Cardiac septum (tissue), 1 donor: ENCODE results near the gene TNRC6C. TPM values are rescaled to one million over a fixed set of nuclear protein-coding genes. Genes with fewer than 3 reads are reported as not detected.
"Not testable (repeated sequence)": the region's sequence is repeated elsewhere in the genome, so short reads cannot be mapped to it uniquely, and the experiment has no call there.

Experiments used
- DNase-seq: peaks from one replicate; pipeline ENCODE4 v3.0.0-alpha.2; 2020; ENCODE audit warnings: low spot score
- intact Hi-C: fragments of 100-400 bp; cut with DNase I; formaldehyde crosslinking; loops from one replicate; pipeline ENCODE4 v1.14.0; 2022
- total RNA-seq: library from RNA; stranded (reverse); fragmentation: NEBNext Ultra II Directional; extraction: Animal tissue kit (Norgen Biotek cat#: 25700); gene quantifications from one replicate; pipeline ENCODE4 v1.2.1, GENCODE V29; 2021
- donor health status: DM: no; HTN: no; CAD: no.

Gene TNRC6C
- total RNA-seq, 1 donor from 2014 or later, result 17.8 TPM

GRCh38 chr17:78138204-78139060, 179.9 kb downstream of the TNRC6C start:
- intact Hi-C loops, result no loop called here
- DNase-seq, result no peak

- not testable (repeated sequence) for DNase-seq
- intact Hi-C loops, result loop anchor here (5.0 kb wide), 1 partner anchor 37 kb away; no protein-coding TSS in a partner anchor
Observed at GRCh38 chr17:78139861-78140168, 181.3 kb downstream of the TNRC6C start.

- intact Hi-C loops, result loop anchor here (5.0 kb wide), 1 partner anchor 37 kb away; no protein-coding TSS in a partner anchor
- peak; percentile 98 for DNase-seq
Observed at GRCh38 chr17:78140169-78141051, 181.9 kb downstream of the TNRC6C start.

GRCh38 chr17:78141437-78142118, 183.1 kb downstream of the TNRC6C start:
- intact Hi-C loops, result loop anchor here (5.0 kb wide), 1 partner anchor 36 kb away; no protein-coding TSS in a partner anchor
- no peak for DNase-seq

- DNase-seq, result no peak
- intact Hi-C loops, result loop anchor here (5.0 kb wide), 1 partner anchor 35 kb away; no protein-coding TSS in a partner anchor
Observed at GRCh38 chr17:78142119-78142861, 183.8 kb downstream of the TNRC6C start.

GRCh38 chr17:78143214-78144146, 185.0 kb downstream of the TNRC6C start:
- no peak for DNase-seq
- intact Hi-C loops, result loop anchor here (5.0 kb wide), 1 partner anchor 34 kb away; no protein-coding TSS in a partner anchor

GRCh38 chr17:78144147-78144719, 185.7 kb downstream of the TNRC6C start:
- intact Hi-C loops, result loop anchor here (5.0 kb wide), 1 partner anchor 33 kb away; no protein-coding TSS in a partner anchor
- peak; percentile 87 for DNase-seq

GRCh38 chr17:78144736-78145641, 186.5 kb downstream of the TNRC6C start:
- no peak for DNase-seq
- intact Hi-C loops, result loop anchor here (5.0 kb wide), 1 partner anchor 32 kb away; no protein-coding TSS in a partner anchor

GRCh38 chr17:78146471-78146869, 188.0 kb downstream of the TNRC6C start:
- no peak for DNase-seq
- intact Hi-C loops, result no loop called here

DNA sequence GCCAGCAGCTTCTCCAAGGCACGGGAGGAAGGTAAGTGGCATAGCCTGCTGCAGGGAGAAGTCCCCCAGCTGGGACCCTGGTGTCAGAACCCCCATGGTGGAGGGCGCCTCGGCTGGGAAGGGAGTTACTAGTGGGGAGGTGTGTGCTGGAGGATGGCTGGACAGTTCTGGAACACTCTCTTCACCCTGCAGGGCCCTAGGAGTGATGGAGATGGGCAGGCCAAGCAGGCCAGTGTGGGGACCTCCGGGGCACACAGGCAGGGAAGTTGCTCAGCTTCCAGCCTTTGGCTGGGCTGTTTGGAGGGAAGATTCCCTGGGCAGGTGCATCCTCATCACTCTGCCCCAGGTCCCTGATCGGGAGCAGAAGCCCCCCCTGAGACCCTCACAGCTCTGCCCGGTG, 188.4 kb downstream of the TNRC6C start:
- no peak for DNase-seq
- intact Hi-C loops, result no loop called here

DNA sequence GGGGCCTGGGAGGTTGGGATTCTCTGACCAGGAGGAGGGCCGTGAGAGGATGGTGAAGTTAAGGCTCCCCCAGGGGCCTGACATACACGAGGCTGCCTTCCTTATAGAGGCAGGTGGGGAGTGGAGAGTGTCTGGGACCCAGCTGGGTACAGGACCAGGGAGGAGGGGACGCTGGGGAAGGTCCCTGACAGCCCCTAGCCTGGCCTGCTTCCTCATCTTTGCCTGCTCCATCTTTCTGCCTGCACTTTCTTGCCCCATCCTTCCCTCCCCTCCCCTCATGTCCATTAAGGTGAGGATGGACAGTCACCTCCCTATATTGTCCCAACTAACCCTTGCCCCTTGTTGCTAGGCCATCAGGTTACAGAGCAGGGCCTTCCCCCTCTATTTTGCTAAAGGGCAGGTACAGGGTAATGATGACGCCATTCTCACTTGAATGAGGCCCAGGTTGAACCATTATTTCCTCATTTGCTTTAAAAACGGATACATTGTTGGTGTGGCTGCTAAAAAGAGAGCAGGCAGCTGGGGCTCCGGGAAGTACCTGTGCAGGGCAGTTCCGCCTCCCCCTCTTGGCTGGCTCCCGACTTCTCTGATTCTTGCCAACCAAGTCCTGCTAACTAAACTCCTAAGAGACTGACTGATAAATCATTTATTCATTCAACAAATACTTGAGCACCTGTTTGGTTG, 189.0 kb downstream of the TNRC6C start:
- intact Hi-C loops, result no loop called here
- DNase-seq, result no peak

- intact Hi-C loops, result no loop called here
Observed at GRCh38 chr17:78148286-78149016, 189.9 kb downstream of the TNRC6C start.

GRCh38 chr17:78151514-78152008, 193.1 kb downstream of the TNRC6C start:
- no peak for DNase-seq

More at GRCh38 chr17:78148286-78149016, 189.9 kb downstream of the TNRC6C start:
- DNase-seq, result no peak

GRCh38 chr17:78154903-78155811, 196.7 kb downstream of the TNRC6C start:
- intact Hi-C loops, result no loop called here
- DNase-seq, result no peak

More at GRCh38 chr17:78151514-78152008, 193.1 kb downstream of the TNRC6C start:
- intact Hi-C loops, result no loop called here
